HepG2 (cell line): ENCODE results near the gene PSMD5. TPM values are rescaled to one million over a fixed set of nuclear protein-coding genes. Genes with fewer than 3 reads are reported as not detected.

Source experiments
- ATAC-seq: fragments of 200-7000 bp; cut with Tn5 transposase; 3 replicates; pipeline ENCODE4 v1.9.1; 2020; ENCODE audit warnings: mild to moderate bottlenecking, moderate library complexity
- BruUV-seq: library from RNA; stranded (reverse); fragments of 400-500 nt; replicated peaks from 2 replicates; lab custom pipeline; 2021; lab: Mats Ljungman, UMichigan
- CTCF ChIA-PET: fragments of 300-600 bp; formaldehyde crosslinking; extraction: SDS; loops from one replicate; lab custom pipeline; 2021; ENCODE audit warnings: low total read pairs, inconsistent platforms, low intra/inter-chr PET ratio; lab: Yijun Ruan, JAX
- POLR2A ChIA-PET: fragments of 350-600 bp; sonication (Branson Sonifier 250); formaldehyde crosslinking; loops from one replicate; lab custom pipeline; 2020; ENCODE audit warnings: antibody characterized with exemption, inconsistent platforms; lab: Yijun Ruan, JAX
- DNase-seq: peaks from one replicate; pipeline ENCODE4 v3.0.0-alpha.2; 2015; ENCODE audit warnings: low spot score
- FAIRE-seq: peaks from 3 replicates; lab custom pipeline; 2011; peaks lifted over from hg19 to GRCh38; lab: Jason Lieb, UNC
- H2AFZ ChIP-seq: one replicate; pipeline ENCODE4 v1.6.1; 2011; ENCODE audit warnings: low read length, inconsistent platforms
- H3K27ac ChIP-seq: fragments of 300-600 bp; 3 replicates; pipeline ENCODE4 v1.8.0; 2011; ENCODE audit warnings: mixed run types, mild to moderate bottlenecking, mixed read lengths, low read length, inconsistent platforms; ENCODE audit not compliant: insufficient read depth; ENCODE audit errors: extremely low read length
- H3K27me3 ChIP-seq, 2 experiments: fragments of 200-600 bp in 1 of 2; 2 replicates in 1 of 2; 3 replicates in 1 of 2; pipeline versions ENCODE4 v1.6.0 to v1.8.0; 2011; ENCODE audit warnings: low read length in 2 of 2, mild to moderate bottlenecking in 2 of 2, moderate library complexity in 2 of 2, inconsistent platforms in 1 of 2; ENCODE audit not compliant: insufficient read depth in 2 of 2, control insufficient read depth in 1 of 2
- H3K36me3 ChIP-seq, 2 experiments: fragments of 200-600 bp in 1 of 2; replicated peaks in 1 of 2; 2 replicates in 1 of 2; 3 replicates in 1 of 2; pipeline versions ENCODE4 v1.5.1 to v1.8.0; 2011; ENCODE audit warnings: low read length in 2 of 2, inconsistent platforms in 1 of 2; ENCODE audit not compliant: insufficient read depth in 2 of 2, control insufficient read depth in 1 of 2
- H3K4me1 ChIP-seq: 2 replicates; pipeline ENCODE4 v1.5.1; 2012; ENCODE audit warnings: low read length, inconsistent platforms; ENCODE audit not compliant: insufficient read depth
- H3K4me2 ChIP-seq: 2 replicates; pipeline ENCODE4 v1.6.0; 2011; ENCODE audit warnings: low read depth, low read length, inconsistent platforms
- H3K4me3 ChIP-seq, 3 experiments: fragments of 200-600 bp in 1 of 3; sonication (generic), shearing (Covaris generic) in 1 of 3; replicated peaks in 1 of 3; 2 replicates each; pipeline ENCODE4 v1.5.1; 2011 to 2016; ENCODE audit warnings: low read length in 3 of 3, inconsistent platforms in 2 of 3, low read depth in 2 of 3, mild to moderate bottlenecking in 2 of 3, control low read depth in 1 of 3, mixed read lengths in 1 of 3; ENCODE audit not compliant: insufficient read depth in 1 of 3
- H3K79me2 ChIP-seq: one replicate; pipeline ENCODE4 v1.6.1; 2011; ENCODE audit warnings: low read length, inconsistent platforms; ENCODE audit not compliant: insufficient read depth
- H3K9ac ChIP-seq: 2 replicates; pipeline ENCODE4 v1.6.0; 2011; ENCODE audit warnings: mild to moderate bottlenecking, low read depth, low read length, inconsistent platforms; ENCODE audit not compliant: insufficient read depth
- H3K9me3 ChIP-seq: 2 replicates; pipeline ENCODE4 v1.5.1; 2012; ENCODE audit warnings: mild to moderate bottlenecking, low read length
- H4K20me1 ChIP-seq: 2 replicates; pipeline ENCODE4 v1.6.0; 2011; ENCODE audit warnings: inconsistent platforms, mild to moderate bottlenecking, low read length, moderate library complexity; ENCODE audit not compliant: insufficient read depth
- AKAP8 ChIP-seq: sonication (generic); formaldehyde crosslinking; IDR thresholded peaks from 2 replicates; pipeline ENCODE4 v1.5.1; 2020; ENCODE audit warnings: mild to moderate bottlenecking, missing genetic modification reagents
- MIXL1 ChIP-seq: IDR thresholded peaks from 2 replicates; pipeline ENCODE4 v1.6.1; 2016
- MLLT10 ChIP-seq: sonication (generic); formaldehyde crosslinking; IDR thresholded peaks from 2 replicates; pipeline ENCODE4 v1.4.0; 2020; ENCODE audit warnings: missing genetic modification reagents
- MLXIP ChIP-seq: sonication (generic); formaldehyde crosslinking; IDR thresholded peaks from 2 replicates; pipeline ENCODE4 v1.9.0; 2021; ENCODE audit warnings: missing genetic modification reagents, borderline replicate concordance
- PCBP1 ChIP-seq: fragments of 200-400 bp; formaldehyde crosslinking; IDR thresholded peaks from 2 replicates; pipeline ENCODE4 v1.6.1; 2017; ENCODE audit warnings: mild to moderate bottlenecking, low read depth, low read length, borderline replicate concordance
- SMYD3 ChIP-seq: sonication (generic); formaldehyde crosslinking; IDR thresholded peaks from 2 replicates; pipeline ENCODE4 v1.8.1; 2023; ENCODE audit warnings: mild to moderate bottlenecking, missing genetic modification reagents
- SRSF1 ChIP-seq: fragments of 200-400 bp; formaldehyde crosslinking; optimal IDR thresholded peaks from 2 replicates; pipeline ENCODE3; 2017; ENCODE audit warnings: mild to moderate bottlenecking, low read depth, low read length, moderate library complexity
- STAG1 ChIP-seq: sonication (generic); formaldehyde crosslinking; IDR thresholded peaks from 2 replicates; pipeline ENCODE4 v1.4.0; 2020; ENCODE audit warnings: missing genetic modification reagents
- ZFP90 ChIP-seq: sonication (generic); formaldehyde crosslinking; IDR thresholded peaks from 2 replicates; pipeline ENCODE4 v1.8.0; 2022; ENCODE audit warnings: missing genetic modification reagents, mild to moderate bottlenecking, inconsistent platforms, borderline replicate concordance
- ZNF282 ChIP-seq: fragments of 450-650 bp; IDR thresholded peaks from 2 replicates; pipeline ENCODE4 v1.6.1; 2018; ENCODE audit not compliant: partially characterized antibody
- ZNF713 ChIP-seq: sonication (generic); formaldehyde crosslinking; IDR thresholded peaks from 2 replicates; pipeline ENCODE4 v1.4.0; 2020; ENCODE audit warnings: mild to moderate bottlenecking, missing genetic modification reagents
- ZNF784 ChIP-seq: sonication (generic); formaldehyde crosslinking; IDR thresholded peaks from 2 replicates; pipeline ENCODE4 v1.5.1; 2020; ENCODE audit warnings: missing genetic modification reagents, mild to moderate bottlenecking, borderline replicate concordance
- ZSCAN31 ChIP-seq: sonication (generic); formaldehyde crosslinking; IDR thresholded peaks from 2 replicates; pipeline ENCODE4 v1.5.0; 2020; ENCODE audit warnings: low read depth, mild to moderate bottlenecking, missing genetic modification reagents
- WGBS: methylation state at CpG from one replicate; pipeline ENCODE4 v1.1.6; 2017; ENCODE audit warnings: low lambda C conversion rate; 5-methylcytosine and 5-hydroxymethylcytosine counted together
- in situ Hi-C: cut with HindIII; loops from 2 replicates; pipeline ENCODE4 v1.10.0; 2017; ENCODE audit warnings: low pct_unique_long_range_greater_than_20kb; ENCODE audit not compliant: extremely low pct_ligation_motif_present
- intact Hi-C: fragments of 100-400 bp; cut with micrococcal nuclease; formaldehyde crosslinking; loops from one replicate; pipeline ENCODE4 v1.10.0; 2022; ENCODE audit not compliant: unreplicated experiment
- polyA plus RNA-seq, 8 experiments: library from polyadenylated mRNA; depleted of rRNA in 3 of 8; stranded (reverse) in 7 of 8; unstranded in 1 of 8; fragments of >200 nt; fragmentation: Illumina TruSeq in 4 of 8; extraction: Trizol in 4 of 8; gene quantifications; 2 replicates each; pipeline versions ENCODE4 v1.2.1 to v1.2.3, GENCODE V29; 2011 to 2016; ENCODE audit warnings: low read depth in 4 of 8, missing spikeins in 1 of 8, mixed read lengths in 1 of 8; ENCODE audit not compliant: insufficient read depth in 1 of 8
- total RNA-seq, 5 experiments: library from RNA; depleted of rRNA; stranded (reverse); fragments of >200 nt; fragmentation: Illumina TruSeq; extraction: Trizol; gene quantifications; 2 replicates each; pipeline ENCODE4 v1.2.3, GENCODE V29; 2016; ENCODE audit warnings: low read depth in 1 of 5
- TF ChIP-seq, protein P1 (sequence below): sonication (generic); formaldehyde crosslinking; IDR thresholded peaks from 2 replicates; pipeline ENCODE4 v1.5.0; 2020; ENCODE audit warnings: mild to moderate bottlenecking, missing genetic modification reagents, borderline replicate concordance
- TF ChIP-seq, protein P2 (sequence below): IDR thresholded peaks from 2 replicates; pipeline ENCODE4 v1.6.1; 2016; ENCODE audit warnings: missing genetic modification reagents, missing compliant biosample characterization

The PSMD5 gene
- total and polyA plus RNA-seq, 2 of the 13 experiments (the other 11 are each of a cell fraction or from before 2014, with no cell fraction given) = 12.7 to 18.1 TPM

GRCh38 chr9:120781236-120781635, 61.5 kb downstream of the PSMD5 start:
- Histone ChIP-seq H2AFZ (no peak overlapping the region), H3K27ac (no peak overlapping the region), H3K27me3 (no peaks in the 10 kb centered on the region), H3K36me3 (peaks cover 7 to 31% of the 10 kb centered on the region in 2 experiments), H3K79me2 (peaks cover 45% of the 10 kb centered on the region), H4K20me1 (no peaks in the 10 kb centered on the region), H3K4me2 (no peak overlapping the region), H3K4me3 (no peak overlapping the region), H3K9ac (no peak overlapping the region), H3K9me3 (no peaks in the 10 kb centered on the region), H3K4me1 (peaks cover 79% of the 10 kb centered on the region)
- ChIA-PET CTCF (no interaction called here), POLR2A (interaction anchor here (3.4 kb wide), 1 partner anchor 12 kb away, joined by 49 read pairs; the partner anchor contains the start of gene FBXW2)
- intact Hi-C loops = no loop called here
- 87% methylated on average over 2 of the region's 2 CpGs for WGBS
- in situ Hi-C loops = no loop called here
- FAIRE-seq = no peak
- BruUV-seq = no TSS peak
- ATAC-seq = no peak
- no peak for DNase-seq
- TF ChIP-seq MLXIP (CRISPR knock-in tag) (no peak), ZNF784 (CRISPR knock-in tag) (no peak), ZSCAN31 (no peak), ZNF282 (no peak), MLLT10 (CRISPR knock-in tag) (no peak), AKAP8 (CRISPR knock-in tag) (no peak), PCBP1 (no peak), ZNF713 (CRISPR knock-in tag) (no peak), ZFP90 (CRISPR knock-in tag) (no peak), MIXL1 (CRISPR knock-in tag) (no peak), STAG1 (CRISPR knock-in tag) (no peak), SRSF1 (no peak), SMYD3 (no peak)
- TF ChIP-seq, protein P1, sequence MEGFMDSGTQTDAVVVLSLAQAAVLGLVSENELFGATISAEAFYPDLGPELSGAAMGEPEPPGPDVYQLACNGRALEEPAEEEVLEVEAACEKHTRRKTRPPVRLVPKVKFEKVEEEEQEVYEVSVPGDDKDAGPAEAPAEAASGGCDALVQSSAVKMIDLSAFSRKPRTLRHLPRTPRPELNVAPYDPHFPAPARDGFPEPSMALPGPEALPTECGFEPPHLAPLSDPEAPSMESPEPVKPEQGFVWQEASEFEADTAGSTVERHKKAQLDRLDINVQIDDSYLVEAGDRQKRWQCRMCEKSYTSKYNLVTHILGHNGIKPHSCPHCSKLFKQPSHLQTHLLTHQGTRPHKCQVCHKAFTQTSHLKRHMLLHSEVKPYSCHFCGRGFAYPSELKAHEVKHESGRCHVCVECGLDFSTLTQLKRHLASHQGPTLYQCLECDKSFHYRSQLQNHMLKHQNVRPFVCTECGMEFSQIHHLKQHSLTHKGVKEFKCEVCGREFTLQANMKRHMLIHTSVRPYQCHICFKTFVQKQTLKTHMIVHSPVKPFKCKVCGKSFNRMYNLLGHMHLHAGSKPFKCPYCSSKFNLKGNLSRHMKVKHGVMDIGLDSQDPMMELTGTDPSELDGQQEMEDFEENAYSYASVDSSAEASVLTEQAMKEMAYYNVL (CRISPR knock-in tag) = no peak
- TF ChIP-seq, protein P2, sequence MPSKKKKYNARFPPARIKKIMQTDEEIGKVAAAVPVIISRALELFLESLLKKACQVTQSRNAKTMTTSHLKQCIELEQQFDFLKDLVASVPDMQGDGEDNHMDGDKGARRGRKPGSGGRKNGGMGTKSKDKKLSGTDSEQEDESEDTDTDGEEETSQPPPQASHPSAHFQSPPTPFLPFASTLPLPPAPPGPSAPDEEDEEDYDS (CRISPR knock-in tag) = no peak
